Measurements from ENCODE around the gene DEFB121. TPM values are rescaled to one million over a fixed set of nuclear protein-coding genes. Genes with fewer than 3 reads are reported as not detected.

The DEFB121 gene
- total and polyA plus RNA-seq, 10 of the 15 experiments (the other 5 are each of a cell fraction or from before 2014, with no cell fraction given), result not detected

GRCh38 chr20:31454361-31454760, 48.3 kb upstream of the DEFB121 start (continued):
- TF ChIP-seq, protein P1, sequence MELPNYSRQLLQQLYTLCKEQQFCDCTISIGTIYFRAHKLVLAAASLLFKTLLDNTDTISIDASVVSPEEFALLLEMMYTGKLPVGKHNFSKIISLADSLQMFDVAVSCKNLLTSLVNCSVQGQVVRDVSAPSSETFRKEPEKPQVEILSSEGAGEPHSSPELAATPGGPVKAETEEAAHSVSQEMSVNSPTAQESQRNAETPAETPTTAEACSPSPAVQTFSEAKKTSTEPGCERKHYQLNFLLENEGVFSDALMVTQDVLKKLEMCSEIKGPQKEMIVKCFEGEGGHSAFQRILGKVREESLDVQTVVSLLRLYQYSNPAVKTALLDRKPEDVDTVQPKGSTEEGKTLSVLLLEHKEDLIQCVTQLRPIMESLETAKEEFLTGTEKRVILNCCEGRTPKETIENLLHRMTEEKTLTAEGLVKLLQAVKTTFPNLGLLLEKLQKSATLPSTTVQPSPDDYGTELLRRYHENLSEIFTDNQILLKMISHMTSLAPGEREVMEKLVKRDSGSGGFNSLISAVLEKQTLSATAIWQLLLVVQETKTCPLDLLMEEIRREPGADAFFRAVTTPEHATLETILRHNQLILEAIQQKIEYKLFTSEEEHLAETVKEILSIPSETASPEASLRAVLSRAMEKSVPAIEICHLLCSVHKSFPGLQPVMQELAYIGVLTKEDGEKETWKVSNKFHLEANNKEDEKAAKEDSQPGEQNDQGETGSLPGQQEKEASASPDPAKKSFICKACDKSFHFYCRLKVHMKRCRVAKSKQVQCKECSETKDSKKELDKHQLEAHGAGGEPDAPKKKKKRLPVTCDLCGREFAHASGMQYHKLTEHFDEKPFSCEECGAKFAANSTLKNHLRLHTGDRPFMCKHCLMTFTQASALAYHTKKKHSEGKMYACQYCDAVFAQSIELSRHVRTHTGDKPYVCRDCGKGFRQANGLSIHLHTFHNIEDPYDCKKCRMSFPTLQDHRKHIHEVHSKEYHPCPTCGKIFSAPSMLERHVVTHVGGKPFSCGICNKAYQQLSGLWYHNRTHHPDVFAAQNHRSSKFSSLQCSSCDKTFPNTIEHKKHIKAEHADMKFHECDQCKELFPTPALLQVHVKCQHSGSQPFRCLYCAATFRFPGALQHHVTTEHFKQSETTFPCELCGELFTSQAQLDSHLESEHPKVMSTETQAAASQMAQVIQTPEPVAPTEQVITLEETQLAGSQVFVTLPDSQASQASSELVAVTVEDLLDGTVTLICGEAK (IDR thresholded peaks at IDR 0.05; ENCODE audit: borderline replicate concordance), result no peak
- no peak for TF ChIP-seq NFXL1 (IDR thresholded peaks at IDR 0.05; ENCODE audit: borderline replicate concordance)
- TF ChIP-seq FOXK2 (IDR thresholded peaks at IDR 0.05), result no peak

GRCh38 chr20:31452575-31452974, 46.6 kb upstream of the DEFB121 start:
- no peak overlapping the region for H3K27ac ChIP-seq (ENCODE audit: control insufficient read depth, insufficient read depth)
- no TSS peak for BruUV-seq (replicated peaks)
- no peak overlapping the region for H3K9ac ChIP-seq (ENCODE audit: control insufficient read depth, insufficient read depth, low read length)
- no peaks in the 10 kb centered on the region for H3K27me3 ChIP-seq (replicated peaks in 1 of 2; ENCODE audit: control insufficient read depth in 2 of 2, insufficient read depth in 2 of 2, low read length in 1 of 2)
- in situ Hi-C loops (cut with MboI), result no loop called here
- no peaks in the 10 kb centered on the region for H3K79me2 ChIP-seq (ENCODE audit: control insufficient read depth, insufficient read depth, low read length)
- H3K9me3 ChIP-seq (replicated peaks; ENCODE audit: control insufficient read depth, insufficient read depth, low read length), result no peaks in the 10 kb centered on the region
- RAD21 ChIA-PET (ENCODE audit: unreplicated experiment), result no interaction called here
- POLR2A ChIA-PET, result no interaction called here
- DNase-seq (ENCODE audit: low read depth, low spot score), result no peak
- FAIRE-seq, result no peak
- H3K4me2 ChIP-seq (ENCODE audit: control insufficient read depth, insufficient read depth), result no peak overlapping the region
- CTCF ChIA-PET, result no interaction called here
- no peak overlapping the region for H2AFZ ChIP-seq (ENCODE audit: control insufficient read depth, low read depth, low read length)
- no peak for ATAC-seq
- intact Hi-C loops (cut with micrococcal nuclease; ENCODE audit: unreplicated experiment), result no loop called here
- SMC1A ChIA-PET (ENCODE audit: uncharacterized antibody, unreplicated experiment), result no interaction called here
- no peaks in the 10 kb centered on the region for H3K36me3 ChIP-seq (ENCODE audit: control insufficient read depth in 2 of 2, insufficient read depth in 2 of 2, low read length in 1 of 2)
- H3K4me1 ChIP-seq (ENCODE audit: control insufficient read depth, insufficient read depth, low read length), result no peaks in the 10 kb centered on the region
- no peaks in the 10 kb centered on the region for H4K20me1 ChIP-seq (ENCODE audit: control insufficient read depth, insufficient read depth)
- WGBS (ENCODE audit: insufficient coverage, insufficient replicate concordance, low lambda C conversion rate, missing lambda C conversion rate), result 18% methylated on average over 2 of the region's 2 CpGs
- no peak for TF ChIP-seq BCL11A (IDR thresholded peaks at IDR 0.05; ENCODE audit: low read depth, low read length)
- no peak for TF ChIP-seq CBX3 (IDR thresholded peaks at IDR 0.05; ENCODE audit: borderline replicate concordance, low read depth)
- TF ChIP-seq MYC (IDR thresholded peaks at IDR 0.05; ENCODE audit: insufficient read depth, insufficient read length, insufficient replicate concordance, low read length, severe bottlenecking), result no peak
- TF ChIP-seq FOXM1 (IDR thresholded peaks at IDR 0.05; ENCODE audit: low read depth, low read length), result no peak
- TF ChIP-seq, protein P2, sequence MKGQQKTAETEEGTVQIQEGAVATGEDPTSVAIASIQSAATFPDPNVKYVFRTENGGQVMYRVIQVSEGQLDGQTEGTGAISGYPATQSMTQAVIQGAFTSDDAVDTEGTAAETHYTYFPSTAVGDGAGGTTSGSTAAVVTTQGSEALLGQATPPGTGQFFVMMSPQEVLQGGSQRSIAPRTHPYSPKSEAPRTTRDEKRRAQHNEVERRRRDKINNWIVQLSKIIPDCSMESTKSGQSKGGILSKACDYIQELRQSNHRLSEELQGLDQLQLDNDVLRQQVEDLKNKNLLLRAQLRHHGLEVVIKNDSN (IDR thresholded peaks at IDR 0.05; ENCODE audit: borderline replicate concordance, extremely low read length, insufficient read depth, low read depth, low read length), result no peak
- TF ChIP-seq POU2F2 (IDR thresholded peaks at IDR 0.05; ENCODE audit: borderline replicate concordance, low read depth, low read length), result no peak
- TF ChIP-seq SIN3A (IDR thresholded peaks at IDR 0.05; ENCODE audit: low read depth, low read length), result no peak
- TF ChIP-seq YY1 (IDR thresholded peaks at IDR 0.05; ENCODE audit: low read depth, low read length), result no peak
- TF ChIP-seq, protein P3, sequence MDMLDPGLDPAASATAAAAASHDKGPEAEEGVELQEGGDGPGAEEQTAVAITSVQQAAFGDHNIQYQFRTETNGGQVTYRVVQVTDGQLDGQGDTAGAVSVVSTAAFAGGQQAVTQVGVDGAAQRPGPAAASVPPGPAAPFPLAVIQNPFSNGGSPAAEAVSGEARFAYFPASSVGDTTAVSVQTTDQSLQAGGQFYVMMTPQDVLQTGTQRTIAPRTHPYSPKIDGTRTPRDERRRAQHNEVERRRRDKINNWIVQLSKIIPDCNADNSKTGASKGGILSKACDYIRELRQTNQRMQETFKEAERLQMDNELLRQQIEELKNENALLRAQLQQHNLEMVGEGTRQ (IDR thresholded peaks at IDR 0.05; ENCODE audit: borderline replicate concordance, low read depth, low read length), result no peak
- TF ChIP-seq CHD2 (IDR thresholded peaks at IDR 0.05; ENCODE audit: borderline replicate concordance, low read depth, low read length), result no peak
- TF ChIP-seq, protein P4, sequence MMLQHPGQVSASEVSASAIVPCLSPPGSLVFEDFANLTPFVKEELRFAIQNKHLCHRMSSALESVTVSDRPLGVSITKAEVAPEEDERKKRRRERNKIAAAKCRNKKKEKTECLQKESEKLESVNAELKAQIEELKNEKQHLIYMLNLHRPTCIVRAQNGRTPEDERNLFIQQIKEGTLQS (IDR thresholded peaks at IDR 0.05; ENCODE audit: borderline replicate concordance, extremely low read depth, low read depth, low read length), result no peak
- TF ChIP-seq RB1 (IDR thresholded peaks at IDR 0.05; ENCODE audit: borderline replicate concordance), result no peak
- no peak for TF ChIP-seq TCF3 (IDR thresholded peaks at IDR 0.05; ENCODE audit: borderline replicate concordance, insufficient read depth, low read depth, low read length)
- TF ChIP-seq JUNB (IDR thresholded peaks at IDR 0.05), result no peak
- no peak overlapping the region for H3K4me3 ChIP-seq

Data from GM12878 (cell line).